Naive B cell (primary cell): Measurements from ENCODE around the gene C9orf50. TPM values are rescaled to one million over a fixed set of nuclear protein-coding genes. Genes with fewer than 3 reads are reported as not detected.

Source experiments
- ATAC-seq, 2 donors: fragments of 150-1000 bp; cut with Tn5 transposase; 2 replicates each; pipeline ENCODE4 v1.10.0; 2021; ENCODE audit warnings: low read depth in 2 of 2, mild to moderate bottlenecking in 2 of 2, moderate library complexity in 2 of 2
- DNase-seq: peaks from one replicate; pipeline ENCODE4 v3.0.0; 2022
- H3K27ac Mint-ChIP-seq, 6 donors: one replicate each; pipeline ENCODE4 v1.8.0; 2020 to 2022; ENCODE audit warnings: mild to moderate bottlenecking in 6 of 6, mixed read lengths in 6 of 6, moderate library complexity in 5 of 6, inconsistent platforms in 2 of 6
- H3K27me3 Mint-ChIP-seq, 3 donors: one replicate each; pipeline ENCODE4 v1.8.0; 2021 to 2022; ENCODE audit warnings: mixed read lengths in 3 of 3, mild to moderate bottlenecking in 1 of 3
- H3K36me3 Mint-ChIP-seq, 2 donors: one replicate each; pipeline ENCODE4 v1.8.0; 2020 to 2022; ENCODE audit warnings: mixed read lengths in 2 of 2, inconsistent platforms in 1 of 2, mild to moderate bottlenecking in 1 of 2
- H3K4me1 Mint-ChIP-seq, 3 donors: one replicate each; pipeline ENCODE4 v1.8.0; 2020 to 2022; ENCODE audit warnings: mixed read lengths in 3 of 3, inconsistent platforms in 1 of 3, mild to moderate bottlenecking in 1 of 3, moderate library complexity in 1 of 3
- H3K4me3 Mint-ChIP-seq, 8 donors: one replicate each; pipeline ENCODE4 v1.8.0; 2020 to 2022; ENCODE audit warnings: mild to moderate bottlenecking in 8 of 8, mixed read lengths in 8 of 8, moderate library complexity in 8 of 8, inconsistent platforms in 2 of 8
- H3K9me3 Mint-ChIP-seq, 7 donors: one replicate each; pipeline ENCODE4 v1.8.0; 2020 to 2022; ENCODE audit warnings: mixed read lengths in 7 of 7, mild to moderate bottlenecking in 5 of 7, inconsistent platforms in 2 of 7, moderate library complexity in 1 of 7
- polyA plus RNA-seq, 6 donors: library from polyadenylated mRNA; unstranded; fragments of 300-500 nt; fragmentation: Illumina TruSeq; gene quantifications; one replicate each; pipeline ENCODE4 v1.2.3, GENCODE V29; 2021; ENCODE audit warnings: low read depth in 6 of 6

Gene C9orf50
- polyA plus RNA-seq, 6 donors from 2014 or later: not detected

- ATAC-seq: no peak
- no peak for DNase-seq
- Mint-ChIP-seq H3K4me1 (peaks cover 0 to 2% (median 0%) of the 10 kb centered on the region in 3 donors), H3K27me3 (peaks cover 0 to 14% (median 5%) of the 10 kb centered on the region in 3 donors), H3K4me3 (no peak overlapping the region), H3K27ac (no peak overlapping the region), H3K9me3 (no peaks in the 10 kb centered on the region), H3K36me3 (no peaks in the 10 kb centered on the region)
These were observed 34.8 kb upstream of the C9orf50 start for GRCh38 chr9:129655696-129656095.

- DNase-seq: no peak
- H3K4me1 Mint-ChIP-seq: peaks cover 0 to 2% (median 0%) of the 10 kb centered on the region in 3 donors
- no peak overlapping the region for H3K27ac Mint-ChIP-seq
- peaks cover 0 to 18% (median 4%) of the 10 kb centered on the region in 3 donors for H3K27me3 Mint-ChIP-seq
- H3K9me3 Mint-ChIP-seq: no peaks in the 10 kb centered on the region
- H3K4me3 Mint-ChIP-seq: no peak overlapping the region
- H3K36me3 Mint-ChIP-seq: no peaks in the 10 kb centered on the region
- ATAC-seq: no peak
These were observed 34.3 kb upstream of the C9orf50 start for GRCh38 chr9:129655154-129655553.

GRCh38 chr9:129654554-129655040, 33.7 kb upstream of the C9orf50 start:
- no peaks in the 10 kb centered on the region for H3K9me3 Mint-ChIP-seq
- no peaks in the 10 kb centered on the region for H3K36me3 Mint-ChIP-seq
- H3K27me3 Mint-ChIP-seq: peaks cover 0 to 22% (median 4%) of the 10 kb centered on the region in 3 donors
- no peak overlapping the region for H3K27ac Mint-ChIP-seq
- ATAC-seq (no peak), DNase-seq (no peak)
- H3K4me3 Mint-ChIP-seq: no peak overlapping the region
- peaks cover 0 to 2% (median 0%) of the 10 kb centered on the region in 3 donors for H3K4me1 Mint-ChIP-seq

GRCh38 chr9:129653823-129654553, 33.1 kb upstream of the C9orf50 start:
- no peak for ATAC-seq
- H3K27me3 Mint-ChIP-seq: peaks cover 0 to 22% (median 4%) of the 10 kb centered on the region in 3 donors

GRCh38 chr9:129650680-129651235, 29.9 kb upstream of the C9orf50 start:
- peaks cover 0 to 2% (median 0%) of the 10 kb centered on the region in 7 donors for H3K9me3 Mint-ChIP-seq
- no peak overlapping the region for H3K27ac Mint-ChIP-seq
- ATAC-seq (no peak), DNase-seq (no peak)
- peaks cover 0 to 22% (median 5%) of the 10 kb centered on the region in 3 donors for H3K27me3 Mint-ChIP-seq
- H3K4me3 Mint-ChIP-seq: no peak overlapping the region
- peaks cover 0 to 5% (median 2%) of the 10 kb centered on the region in 3 donors for H3K4me1 Mint-ChIP-seq
- H3K36me3 Mint-ChIP-seq: no peaks in the 10 kb centered on the region

More at GRCh38 chr9:129653823-129654553, 33.1 kb upstream of the C9orf50 start:
- H3K4me1 Mint-ChIP-seq: peaks cover 0 to 2% (median 0%) of the 10 kb centered on the region in 3 donors
- no peaks in the 10 kb centered on the region for H3K36me3 Mint-ChIP-seq
- no peak for DNase-seq
- no peaks in the 10 kb centered on the region for H3K9me3 Mint-ChIP-seq
- H3K4me3 Mint-ChIP-seq: no peak overlapping the region
- peak overlapping the region in 1 of 6 donors; percentile 42 for H3K27ac Mint-ChIP-seq

GRCh38 chr9:129649726-129650679, 29.1 kb upstream of the C9orf50 start:
- H3K36me3 Mint-ChIP-seq: no peaks in the 10 kb centered on the region
- peaks cover 0 to 17% (median 5%) of the 10 kb centered on the region in 3 donors for H3K27me3 Mint-ChIP-seq
- ATAC-seq (no peak), DNase-seq (no peak)
- H3K27ac Mint-ChIP-seq: no peak overlapping the region
- H3K4me1 Mint-ChIP-seq: peaks cover 0 to 5% (median 2%) of the 10 kb centered on the region in 3 donors
- no peak overlapping the region for H3K4me3 Mint-ChIP-seq
- peaks cover 0 to 2% (median 0%) of the 10 kb centered on the region in 7 donors for H3K9me3 Mint-ChIP-seq

DNA sequence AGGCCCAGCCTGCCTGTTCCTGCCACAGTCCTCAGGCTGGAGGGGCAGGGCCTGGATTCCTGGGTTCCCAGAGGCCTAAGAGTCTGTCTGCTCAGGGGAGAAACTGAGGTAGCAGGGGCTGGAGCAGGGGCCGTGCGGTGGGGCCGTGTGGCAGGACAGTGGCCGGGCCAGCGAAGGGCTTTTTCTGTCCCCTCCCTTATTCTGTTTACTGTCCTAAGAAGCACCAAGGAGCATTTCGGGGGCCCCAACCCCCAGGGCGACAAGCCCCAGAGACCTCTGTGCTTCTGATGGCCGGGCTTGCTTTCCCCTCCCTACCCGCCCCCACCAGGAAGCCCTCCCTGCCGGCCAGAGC, 27.8 kb upstream of the C9orf50 start:
- H3K27ac Mint-ChIP-seq: no peak overlapping the region
- ATAC-seq: no peak
- H3K27me3 Mint-ChIP-seq: peaks cover 0 to 17% (median 5%) of the 10 kb centered on the region in 3 donors
- peaks cover 0 to 5% (median under 1%) of the 10 kb centered on the region in 3 donors for H3K4me1 Mint-ChIP-seq
- DNase-seq: no peak
- H3K4me3 Mint-ChIP-seq: no peak overlapping the region
- peaks cover 0 to 2% (median 0%) of the 10 kb centered on the region in 7 donors for H3K9me3 Mint-ChIP-seq
- no peaks in the 10 kb centered on the region for H3K36me3 Mint-ChIP-seq

- H3K4me1 Mint-ChIP-seq: peaks cover 0 to 5% (median 0%) of the 10 kb centered on the region in 3 donors
- peak overlapping the region in 1 of 8 donors; percentile 50 for H3K4me3 Mint-ChIP-seq
- peaks cover 0 to 17% (median 5%) of the 10 kb centered on the region in 3 donors for H3K27me3 Mint-ChIP-seq
- no peak for ATAC-seq
- no peaks in the 10 kb centered on the region for H3K36me3 Mint-ChIP-seq
- peaks cover 0 to 2% (median 0%) of the 10 kb centered on the region in 7 donors for H3K9me3 Mint-ChIP-seq
- no peak for DNase-seq
- H3K27ac Mint-ChIP-seq: no peak overlapping the region
These were observed 27.3 kb upstream of the C9orf50 start for GRCh38 chr9:129648092-129648763.

GRCh38 chr9:129647635-129648034, 26.7 kb upstream of the C9orf50 start:
- Mint-ChIP-seq H3K27ac (no peak overlapping the region), H3K4me3 (peak overlapping the region in 1 of 8 donors; percentile 50), H3K27me3 (peaks cover 0 to 17% (median 5%) of the 10 kb centered on the region in 3 donors), H3K36me3 (no peaks in the 10 kb centered on the region), H3K9me3 (peaks cover 0 to 2% (median 0%) of the 10 kb centered on the region in 7 donors), H3K4me1 (peaks cover 0 to 5% (median under 1%) of the 10 kb centered on the region in 3 donors)
- DNase-seq: no peak
- ATAC-seq: no peak

- no peaks in the 10 kb centered on the region for H3K36me3 Mint-ChIP-seq
- peaks cover 0 to 17% (median 5%) of the 10 kb centered on the region in 3 donors for H3K27me3 Mint-ChIP-seq
- H3K4me3 Mint-ChIP-seq: peak overlapping the region in 2 of 8 donors; percentile 15 to 29
- peaks cover 0 to 2% (median 0%) of the 10 kb centered on the region in 7 donors for H3K9me3 Mint-ChIP-seq
- no peak for DNase-seq
- peaks cover 0 to 5% (median 4%) of the 10 kb centered on the region in 3 donors for H3K4me1 Mint-ChIP-seq
- ATAC-seq: no peak
- peak overlapping the region in 1 of 6 donors; percentile 53 for H3K27ac Mint-ChIP-seq
These were observed 25.8 kb upstream of the C9orf50 start for GRCh38 chr9:129646654-129647053.

GRCh38 chr9:129646252-129646651, 25.4 kb upstream of the C9orf50 start:
- ATAC-seq (no peak), DNase-seq (no peak)
- no peak overlapping the region for H3K27ac Mint-ChIP-seq
- peaks cover 0 to 2% (median 0%) of the 10 kb centered on the region in 7 donors for H3K9me3 Mint-ChIP-seq
- H3K4me1 Mint-ChIP-seq: peaks cover 2 to 8% (median 7%) of the 10 kb centered on the region in 3 donors
- H3K4me3 Mint-ChIP-seq: peak overlapping the region in 1 of 8 donors; percentile 15
- peaks cover 0 to 17% (median 5%) of the 10 kb centered on the region in 3 donors for H3K27me3 Mint-ChIP-seq
- no peaks in the 10 kb centered on the region for H3K36me3 Mint-ChIP-seq

DNA sequence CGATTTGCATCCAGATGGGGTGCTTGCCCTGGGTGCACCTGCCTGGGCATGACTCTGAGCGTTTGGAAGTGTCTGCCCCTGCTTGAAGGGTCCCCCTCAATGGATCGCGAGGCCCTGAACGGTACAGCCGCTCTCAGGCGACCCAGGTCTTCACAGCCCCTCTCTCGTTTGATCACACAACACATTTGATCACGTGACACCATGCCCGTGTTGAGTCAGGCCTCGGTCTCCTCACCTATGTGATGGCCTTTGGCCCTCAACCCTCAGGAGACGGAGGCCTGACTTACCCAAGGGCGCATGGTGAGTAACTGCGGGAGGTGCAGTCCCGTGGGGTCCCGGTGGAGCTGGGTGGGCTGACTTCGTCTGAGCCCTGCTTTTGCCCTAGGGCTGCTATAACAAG, 24.0 kb upstream of the C9orf50 start:
- no peak for ATAC-seq
- DNase-seq: no peak
- peak overlapping the region in 1 of 8 donors; percentile 36 for H3K4me3 Mint-ChIP-seq
- H3K27ac Mint-ChIP-seq: peak overlapping the region in 1 of 6 donors; percentile 65
- peaks cover 12 to 19% (median 13%) of the 10 kb centered on the region in 3 donors for H3K4me1 Mint-ChIP-seq
- peaks cover 0 to 10% (median 5%) of the 10 kb centered on the region in 3 donors for H3K27me3 Mint-ChIP-seq
- no peaks in the 10 kb centered on the region for H3K36me3 Mint-ChIP-seq
- peaks cover 0 to 2% (median 0%) of the 10 kb centered on the region in 7 donors for H3K9me3 Mint-ChIP-seq
